Left cardiac atrium (tissue), 4 donors: ENCODE measurements around the gene SLC4A5. TPM values are rescaled to one million over a fixed set of nuclear protein-coding genes. Genes with fewer than 3 reads are reported as not detected.
A peak's percentile ranks its signal among the peaks of the same experiment; 100 is the strongest.
"Not testable (repeated sequence)": the region's sequence is repeated elsewhere in the genome, so short reads cannot be mapped to it uniquely, and the experiment has no call there.

Source experiments
- ATAC-seq, 2 donors: fragments of 200-7000 bp; cut with Tn5 transposase; one replicate each; pipeline ENCODE4 v1.9.1; 2020; ENCODE audit warnings: mild to moderate bottlenecking in 2 of 2, moderate library complexity in 2 of 2
- DNase-seq: peaks from one replicate; pipeline ENCODE4 v3.0.0-alpha.2; 2020
- intact Hi-C, 2 donors: fragments of 100-400 bp; cut with DNase I; formaldehyde crosslinking; loops; one replicate each; pipeline versions ENCODE4 v1.14.1 to v1.15.1; 2022 to 2023
- total RNA-seq, 2 donors: library from RNA; stranded (reverse); fragmentation: NEBNext Ultra II Directional; extraction: Animal tissue kit (Norgen Biotek cat#: 25700); gene quantifications; one replicate each; pipeline ENCODE4 v1.2.1, GENCODE V29; 2021
- donor health status: DM: no; HTN: yes; CAD: no.
- donor health status: DM: no; HTN: yes; CAD: no; lungs with severe emphysema.
- donor health status: DM: yes; HTN: yes; CAD: no.
- donor health status: Dilated cardiomyopathy.

Gene SLC4A5
- total RNA-seq, 2 donors from 2014 or later, result 1.2 to 1.7 TPM

DNA sequence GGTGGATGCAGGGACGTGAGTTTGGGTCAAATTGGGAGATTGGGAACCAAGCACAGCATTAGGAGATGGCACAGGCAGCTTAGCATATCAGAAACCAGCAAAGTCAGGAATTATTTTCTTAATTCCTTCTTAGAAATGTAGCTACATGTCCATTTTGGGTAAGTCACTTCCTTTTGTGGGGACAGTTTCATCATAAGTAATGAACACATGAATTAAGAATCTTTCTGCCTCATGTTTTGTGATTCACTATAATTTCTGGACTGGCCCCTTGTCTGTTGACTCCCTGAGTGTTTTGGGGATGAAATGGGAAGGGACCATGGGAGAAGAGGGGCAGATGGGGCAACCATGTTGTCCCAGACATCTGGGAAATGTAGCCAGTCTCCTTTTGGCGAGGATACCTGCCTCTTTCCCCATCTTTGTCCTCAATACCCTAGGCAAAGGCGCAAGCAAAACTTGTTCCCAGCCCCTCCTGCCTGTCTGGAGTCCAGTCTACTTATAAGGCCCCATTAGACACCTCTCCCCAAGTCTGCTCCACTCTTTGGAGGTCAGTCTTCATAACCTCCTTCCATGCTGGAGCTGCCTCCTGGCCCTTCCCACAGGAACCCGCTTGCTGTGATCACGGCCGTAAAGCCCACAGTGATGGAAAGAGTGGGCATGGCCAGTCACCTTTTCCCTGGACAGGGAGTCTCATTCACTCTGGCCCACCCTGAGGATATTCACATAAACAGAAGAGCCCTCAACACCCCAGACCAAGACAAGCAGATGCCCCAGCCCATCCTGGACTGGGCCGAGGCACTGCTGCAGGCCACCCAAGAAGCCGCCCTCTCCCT is 119.1 kb downstream of the SLC4A5 start:
- ATAC-seq (no peak), DNase-seq (no peak)
- intact Hi-C loops, result no loop called here

GRCh38 chr2:74222300-74222650 is 120.9 kb downstream of the SLC4A5 start:
- intact Hi-C loops, result no loop called here
- DNase-seq (no peak), ATAC-seq (no peak)

- ATAC-seq (no peak), DNase-seq (no peak)
- intact Hi-C loops, result no loop called here
These were observed 121.5 kb downstream of the SLC4A5 start for GRCh38 chr2:74221604-74222299.

- no peak for DNase-seq
- intact Hi-C loops, result no loop called here
- ATAC-seq, result no peak
These were observed 122.1 kb downstream of the SLC4A5 start for GRCh38 chr2:74221091-74221490.

- DNase-seq (no peak), ATAC-seq (no peak)
- intact Hi-C loops, result no loop called here
These were observed 123.2 kb downstream of the SLC4A5 start for GRCh38 chr2:74219846-74220486.

GRCh38 chr2:74216642-74217041 is 126.6 kb downstream of the SLC4A5 start:
- DNase-seq, result no peak
- intact Hi-C loops, result no loop called here
- no peak for ATAC-seq

DNA sequence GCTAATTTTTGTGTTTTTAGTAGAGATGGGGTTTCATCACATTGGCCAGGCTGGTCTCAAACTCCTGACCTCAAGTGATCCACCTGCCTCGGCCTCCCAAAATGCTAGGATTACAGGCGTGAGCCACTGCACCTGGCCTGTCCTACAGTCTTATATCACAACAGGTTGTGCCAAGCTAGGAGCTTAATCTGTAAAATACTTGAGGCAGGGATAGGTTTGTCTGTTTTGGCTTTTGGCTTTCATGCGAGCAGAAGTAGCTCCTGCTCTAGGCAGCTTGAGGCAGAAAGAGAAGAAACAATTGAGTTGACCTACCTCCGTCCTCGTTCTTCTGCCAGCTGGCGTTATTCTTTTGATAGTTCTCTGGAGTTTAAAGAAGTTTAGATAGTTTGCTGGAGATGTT is 127.4 kb downstream of the SLC4A5 start:
- DNase-seq, ATAC-seq, intact Hi-C loops: not testable (repeated sequence)

GRCh38 chr2:74212702-74213410 is 130.4 kb downstream of the SLC4A5 start:
- intact Hi-C loops, result no loop called here
- ATAC-seq, result no peak

DNA sequence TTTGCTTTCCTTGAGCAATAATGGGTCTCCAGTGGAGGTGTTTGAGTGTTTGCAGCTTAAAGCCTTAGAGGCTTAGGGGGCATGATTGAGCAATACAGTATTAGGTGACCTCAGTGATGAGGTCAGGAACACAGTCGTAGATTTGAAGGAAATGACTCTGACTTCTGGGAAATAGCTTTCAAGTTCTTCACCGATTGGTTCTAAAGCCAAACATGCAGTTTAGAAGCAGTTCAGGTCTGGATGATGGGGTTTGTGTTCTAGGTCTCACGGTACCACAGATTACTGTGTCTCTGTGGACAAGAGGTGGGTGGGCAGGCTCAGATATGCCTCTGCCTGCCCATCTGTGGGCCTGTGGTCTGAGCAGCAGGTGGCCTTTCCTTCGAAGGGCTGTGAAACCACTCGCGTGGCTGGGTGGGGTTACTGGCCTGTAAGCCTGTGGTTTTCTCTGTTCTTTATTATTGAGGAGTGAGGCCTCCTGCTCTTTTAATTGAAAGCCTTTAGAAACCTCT is 137.0 kb downstream of the SLC4A5 start:
- DNase-seq (no peak), ATAC-seq (peak; percentile 30 to 36)
- intact Hi-C loops, result no loop called here

More at GRCh38 chr2:74212702-74213410, 130.4 kb downstream of the SLC4A5 start:
- no peak for DNase-seq

GRCh38 chr2:74205596-74205995 is 137.6 kb downstream of the SLC4A5 start:
- intact Hi-C loops, result no loop called here
- DNase-seq (no peak), ATAC-seq (no peak)

GRCh38 chr2:74205113-74205512 is 138.1 kb downstream of the SLC4A5 start:
- ATAC-seq, result no peak
- intact Hi-C loops, result no loop called here
- no peak for DNase-seq

- intact Hi-C loops, result no loop called here
- DNase-seq (no peak), ATAC-seq (no peak)
These were observed 138.8 kb downstream of the SLC4A5 start for GRCh38 chr2:74204436-74204835.

DNA sequence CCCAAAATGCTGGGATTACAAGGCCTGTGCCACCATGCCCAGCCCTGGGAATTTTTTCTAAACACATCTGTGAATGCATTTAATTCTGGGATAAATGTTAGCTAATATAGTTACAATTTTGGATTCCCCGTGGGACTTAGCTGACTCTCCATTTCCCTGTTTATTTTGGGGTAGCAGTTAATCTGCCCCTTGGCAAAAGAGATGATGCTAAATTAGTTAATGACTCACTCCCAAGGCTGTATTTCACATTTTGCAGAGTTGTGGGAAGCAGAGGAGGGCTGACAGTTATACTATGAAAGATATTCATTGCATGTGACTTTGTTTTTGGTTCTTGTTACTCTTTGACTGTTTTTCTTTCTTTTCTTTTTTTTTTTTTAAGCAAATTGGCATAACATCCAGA is 141.6 kb downstream of the SLC4A5 start:
- no peak for DNase-seq
- intact Hi-C loops, result no loop called here
- peak; percentile 8 to 28 for ATAC-seq

GRCh38 chr2:74201196-74201595 is 142.0 kb downstream of the SLC4A5 start:
- no peak for ATAC-seq
- intact Hi-C loops, result no loop called here
- DNase-seq, result no peak

GRCh38 chr2:74199871-74200305 is 143.3 kb downstream of the SLC4A5 start:
- intact Hi-C loops, result no loop called here
- DNase-seq (no peak), ATAC-seq (no peak)

DNA sequence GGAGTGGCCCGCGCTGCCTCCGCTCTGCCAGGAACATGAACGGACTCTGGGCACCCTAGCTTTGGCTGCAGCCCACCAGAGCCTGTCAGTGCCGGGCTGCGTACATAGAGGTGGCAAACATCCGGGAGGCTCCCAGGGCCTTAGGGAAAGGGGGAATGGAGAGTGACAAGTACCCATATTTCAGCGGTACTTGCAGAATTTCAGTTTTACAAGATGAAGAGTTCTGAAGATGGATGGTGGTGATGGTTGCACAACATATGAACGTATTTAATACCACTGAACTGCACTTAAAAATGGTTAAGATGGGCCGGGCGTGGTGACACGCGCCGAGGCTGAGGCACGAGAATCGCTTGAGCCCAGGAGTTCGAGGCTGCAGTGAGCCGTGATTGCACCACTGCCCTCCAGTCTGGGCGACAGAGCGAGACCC is 143.9 kb downstream of the SLC4A5 start:
- ATAC-seq (no peak), DNase-seq (no peak)
- intact Hi-C loops, result no loop called here

DNA sequence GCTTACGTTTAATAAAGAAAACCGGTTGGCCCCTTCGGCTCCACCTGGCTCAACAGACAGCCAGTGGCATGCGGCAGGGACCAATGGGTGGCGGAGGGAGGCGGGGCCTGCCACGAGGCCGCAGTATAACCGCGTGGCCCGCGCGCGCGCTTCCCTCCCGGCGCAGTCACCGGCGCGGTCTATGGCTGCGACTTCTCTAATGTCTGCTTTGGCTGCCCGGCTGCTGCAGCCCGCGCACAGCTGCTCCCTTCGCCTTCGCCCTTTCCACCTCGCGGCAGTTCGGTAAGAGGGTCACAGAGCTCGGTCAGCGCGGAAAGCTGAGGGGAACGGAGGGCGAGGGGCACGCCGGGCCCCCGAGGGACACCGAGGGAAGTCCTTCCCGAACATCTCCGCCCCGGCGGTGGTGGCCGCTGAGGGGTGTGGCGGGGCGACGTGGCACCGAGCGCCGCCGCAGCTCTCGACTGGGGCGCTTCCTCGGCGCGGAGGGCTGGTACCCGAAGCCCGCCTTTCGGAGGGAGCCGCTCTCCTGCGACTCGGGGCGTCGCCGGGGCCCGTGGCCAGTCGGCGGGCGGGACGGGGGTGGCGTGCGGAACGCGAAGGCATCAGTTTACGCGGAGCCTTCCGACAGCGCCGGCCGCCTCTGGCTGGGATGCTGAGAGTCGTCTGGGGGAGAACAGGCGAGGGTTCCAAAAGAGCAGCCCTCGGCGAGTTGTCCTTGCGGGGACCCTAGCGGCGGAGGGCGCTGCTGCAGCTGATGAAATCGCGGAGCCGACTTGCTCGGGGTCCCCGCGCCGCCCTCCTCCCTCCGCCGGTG is 144.5 kb downstream of the SLC4A5 start, which contains the start of gene MTHFD2:
Gene MTHFD2, plus strand, starts transcription at position 155 of the 814 bp plus-strand sequence. Its CDS starts 27 bp downstream, at position 182.
- intact Hi-C loops, result no loop called here
- DNase-seq (peak; percentile 93), ATAC-seq (peak; percentile 95 to 98)

DNA sequence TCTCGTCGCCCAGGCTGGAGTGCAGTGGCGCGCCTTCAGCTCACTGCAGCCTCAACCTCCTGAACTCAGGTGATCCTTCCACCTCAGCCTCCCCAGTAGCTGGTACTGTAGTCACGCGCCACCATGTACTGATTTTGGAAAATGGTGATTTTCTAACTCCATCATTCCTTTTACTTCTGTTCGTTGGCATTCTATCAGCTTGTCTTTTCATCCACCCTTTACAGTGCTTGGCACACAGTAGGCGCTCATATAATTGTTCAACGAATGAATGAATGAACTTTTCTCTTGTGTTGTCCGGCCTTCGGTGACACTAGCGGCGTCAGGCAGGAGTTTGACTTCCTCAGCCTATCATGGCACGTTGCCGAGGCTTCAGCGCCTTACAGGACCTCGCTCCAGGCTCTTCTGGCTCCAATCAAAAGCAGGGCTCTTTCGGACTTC is 145.2 kb downstream of the SLC4A5 start:
- ATAC-seq, result no peak
- intact Hi-C loops, result no loop called here
- no peak for DNase-seq
